CD4-positive, alpha-beta T cell treated with Interleukin-1 beta for 1 hour (primary cell): ENCODE data around the gene NMNAT1.
"Not testable (repeated sequence)": the region's sequence is repeated elsewhere in the genome, so short reads cannot be mapped to it uniquely, and the experiment has no call there.

ENCODE experiments used
- DNase-seq, 2 donors: peaks; one replicate each; pipeline ENCODE4 v3.0.0-alpha.2; 2020 to 2022

NMNAT1 gene

GRCh38 chr1:9922342-9922741, 20.9 kb upstream of the NMNAT1 start:
- no peak for DNase-seq

- no peak for DNase-seq
Observed at GRCh38 chr1:9927259-9927658, 16.0 kb upstream of the NMNAT1 start.

DNA sequence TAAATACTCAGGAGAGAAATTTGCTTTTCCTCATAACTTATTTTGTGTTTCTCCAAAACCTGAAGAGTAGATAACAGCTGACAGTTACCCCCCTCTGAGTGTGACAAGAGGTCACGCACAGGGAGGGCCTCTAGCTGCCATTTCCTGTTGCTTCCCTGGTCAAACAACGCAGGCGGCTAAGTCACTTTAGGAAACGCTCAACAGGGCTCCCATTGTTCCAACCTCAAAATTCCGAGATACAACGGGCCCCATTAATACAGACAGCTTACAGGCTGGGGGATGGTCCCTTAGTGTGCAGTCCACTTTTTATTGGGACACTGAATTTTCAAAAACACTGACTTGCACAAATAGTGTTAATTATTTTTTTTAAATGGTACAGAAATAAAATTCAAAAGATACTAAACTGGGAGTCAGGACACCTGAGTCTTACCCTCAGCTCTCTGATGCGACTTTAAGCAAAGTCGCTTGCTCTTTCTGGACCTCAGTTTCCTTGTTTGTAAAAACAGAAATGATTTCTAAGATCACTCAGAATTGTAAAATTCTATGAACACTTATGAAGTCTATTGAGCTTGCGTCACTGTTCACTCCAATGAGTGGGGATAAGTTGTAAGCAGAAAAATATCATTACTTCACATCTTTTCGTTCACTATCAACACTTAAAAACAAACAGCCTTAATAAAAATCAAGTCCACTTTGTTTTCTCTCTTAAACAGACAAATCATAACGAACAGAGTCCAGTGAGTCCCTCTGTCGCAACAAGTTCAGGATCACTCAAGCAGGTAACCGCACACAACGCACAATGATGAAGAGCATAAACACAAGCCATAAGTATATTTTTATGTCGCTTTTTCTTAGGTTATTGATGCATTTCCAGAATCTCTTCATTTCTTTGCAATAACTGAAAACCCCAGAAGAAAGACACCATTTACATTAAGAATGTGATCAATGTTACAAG, 13.6 kb upstream of the NMNAT1 start:
- no peak for DNase-seq

DNA sequence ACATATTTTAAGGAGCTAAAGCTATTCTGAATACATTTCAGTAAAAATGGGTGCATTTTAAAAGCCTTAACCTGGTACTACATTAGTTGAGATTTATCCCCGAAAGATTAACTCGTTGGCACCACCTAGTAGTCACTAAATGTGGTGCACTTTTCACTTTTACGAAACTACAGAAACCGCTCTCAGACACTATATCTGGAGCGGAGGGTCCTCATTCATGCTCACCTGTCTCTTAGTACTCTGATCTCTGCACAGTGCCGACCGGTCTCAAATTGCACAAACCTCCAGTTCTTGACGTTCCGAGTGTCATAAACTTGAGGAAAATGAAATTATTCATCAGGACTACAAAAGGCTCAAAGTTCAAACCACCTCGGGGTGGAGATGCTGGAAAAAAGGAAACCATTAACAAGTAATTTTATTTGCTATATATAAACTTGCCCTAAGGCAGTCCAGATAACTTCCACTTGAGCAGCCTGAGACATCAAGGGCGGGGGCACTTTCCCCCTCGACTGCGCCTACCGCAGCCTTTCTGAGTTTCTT, 806 bp upstream of the NMNAT1 start:
- peak; percentile 5 to 48 for DNase-seq

GRCh38 chr1:9946315-9946714, 3.0 kb downstream of the NMNAT1 start:
- no peak for DNase-seq

DNA sequence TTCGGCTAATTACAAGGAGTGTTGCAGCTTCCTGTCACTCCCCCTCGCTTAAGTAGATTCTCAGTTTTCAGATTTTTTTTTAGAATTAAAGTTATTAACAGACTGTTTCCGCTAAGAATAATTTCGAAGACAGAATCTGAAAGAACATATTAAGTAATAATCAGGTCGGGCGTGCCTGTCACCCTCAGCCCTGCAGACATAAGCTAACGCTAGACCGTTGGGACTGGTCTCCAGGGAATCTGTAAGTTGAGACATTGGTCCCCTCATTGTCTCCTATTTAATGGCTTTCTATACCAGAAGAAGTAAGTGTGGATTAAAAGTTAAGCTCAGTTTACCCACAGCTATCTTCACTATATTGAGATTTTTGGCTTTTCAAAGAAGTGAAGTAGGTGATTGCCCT, 14.5 kb downstream of the NMNAT1 start:
- no peak for DNase-seq

- DNase-seq, result no peak
Observed at GRCh38 chr1:9960011-9960410, 16.7 kb downstream of the NMNAT1 start.

GRCh38 chr1:9960706-9961562, 17.7 kb downstream of the NMNAT1 start:
- peak in 1 of 2 donors; percentile 43 for DNase-seq

- no peak for DNase-seq
Observed at GRCh38 chr1:9984253-9984652, 41.0 kb downstream of the NMNAT1 start.

DNA sequence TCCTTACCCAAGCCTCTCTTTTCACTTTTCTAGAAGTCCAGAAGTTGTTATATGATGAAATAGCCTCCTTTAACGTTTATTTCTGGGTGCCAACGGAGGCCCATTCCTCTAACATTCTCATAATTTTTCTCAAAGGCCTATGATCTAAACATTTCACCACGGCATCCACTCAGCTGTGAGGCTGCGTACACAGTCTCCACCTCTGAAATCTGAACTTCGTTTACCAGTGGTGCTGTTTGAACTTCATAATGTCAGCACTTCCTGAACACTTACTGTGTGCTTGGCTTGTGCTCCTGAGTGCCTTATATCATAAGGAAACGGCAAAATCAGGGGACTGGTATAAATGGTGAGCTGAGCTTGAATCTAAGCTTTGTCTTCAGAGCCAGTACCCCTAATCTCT, 41.7 kb downstream of the NMNAT1 start:
- no peak for DNase-seq

DNA sequence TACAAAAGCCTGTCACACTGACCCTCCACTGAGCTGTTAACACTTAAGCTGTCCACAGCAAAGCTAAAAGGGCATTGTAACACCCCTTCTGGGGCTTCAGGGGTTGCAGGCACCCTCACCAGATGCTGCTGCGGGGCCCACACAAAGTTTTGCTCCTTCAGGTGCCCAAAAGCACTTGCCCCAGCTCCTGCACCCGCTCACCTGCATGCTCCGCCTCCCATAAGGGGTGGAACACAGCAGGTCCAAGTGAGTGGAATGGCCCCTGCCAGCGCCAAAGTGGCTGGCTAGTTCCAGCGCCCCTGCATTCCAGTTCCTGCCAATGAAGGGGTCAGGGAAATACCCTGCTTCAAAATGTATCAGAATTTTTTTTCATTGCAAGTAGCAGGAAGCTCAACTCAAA, 46.5 kb downstream of the NMNAT1 start:
- DNase-seq, result no peak

- peak in 1 of 2 donors; percentile 23 for DNase-seq
Observed at GRCh38 chr1:9990944-9991343, 47.7 kb downstream of the NMNAT1 start.

- DNase-seq, result no peak
Observed at GRCh38 chr1:9992910-9993309, 49.6 kb downstream of the NMNAT1 start.

- DNase-seq, result no peak
Observed at GRCh38 chr1:9993561-9994075, 50.3 kb downstream of the NMNAT1 start.

GRCh38 chr1:9996624-9997582, 53.6 kb downstream of the NMNAT1 start, which contains the start of gene RBP7:
Gene RBP7, plus strand, starts transcription at chr1:9997228. Its CDS starts 31 bp downstream, at chr1:9997259.
- peak; percentile 0 to 7 for DNase-seq

DNA sequence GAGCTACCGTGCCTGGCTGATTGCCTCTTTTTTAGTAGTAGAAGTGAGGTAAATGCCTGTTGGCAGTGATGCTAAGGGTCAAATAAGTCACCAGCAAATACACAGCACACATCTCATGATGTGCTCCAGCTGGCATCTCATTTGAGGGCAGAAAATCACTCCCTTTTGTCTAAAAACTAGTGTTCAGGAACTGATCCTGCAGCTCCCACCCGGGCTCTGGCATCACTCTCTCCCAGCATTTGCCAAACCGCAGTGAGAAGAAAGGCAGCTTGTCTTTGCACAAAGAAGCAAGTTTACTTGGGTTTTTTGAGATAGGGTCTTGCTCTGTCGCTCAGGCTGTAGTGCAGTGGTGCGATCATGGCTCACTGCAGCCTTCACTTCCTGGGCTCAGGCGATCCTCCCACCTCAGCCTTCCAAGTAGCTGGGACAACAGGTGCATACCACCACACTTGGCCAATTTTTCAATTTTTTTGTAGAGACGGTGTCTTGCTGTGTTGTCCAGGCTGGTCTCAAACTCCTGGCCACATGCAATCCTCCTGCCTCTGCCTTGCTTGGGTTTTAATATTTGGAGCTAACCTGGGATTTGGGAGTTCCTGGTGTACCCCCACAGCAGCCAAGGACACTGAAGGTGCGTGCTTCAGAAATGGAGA, 57.9 kb downstream of the NMNAT1 start:
- DNase-seq, result no peak

DNA sequence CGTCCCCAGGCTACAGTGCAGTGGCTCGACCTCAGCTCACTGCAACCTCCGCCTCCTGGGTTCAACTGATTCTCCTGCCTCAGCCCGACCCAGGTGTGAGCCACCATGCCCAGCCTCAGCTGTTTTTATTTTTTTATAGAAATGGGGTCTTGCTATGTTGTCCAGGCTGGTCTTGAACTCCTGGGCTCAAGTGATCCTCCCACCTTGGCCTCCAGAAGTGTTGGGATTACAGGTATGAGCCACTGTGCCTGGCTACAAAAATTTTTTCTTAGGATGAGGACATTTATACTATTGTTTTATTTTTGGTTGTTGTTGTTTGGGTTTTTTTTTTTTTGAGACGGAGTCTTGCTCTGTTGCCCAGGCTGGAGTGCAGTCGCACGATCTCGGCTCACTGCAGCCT, 62.0 kb downstream of the NMNAT1 start:
- not testable (repeated sequence) for DNase-seq

DNA sequence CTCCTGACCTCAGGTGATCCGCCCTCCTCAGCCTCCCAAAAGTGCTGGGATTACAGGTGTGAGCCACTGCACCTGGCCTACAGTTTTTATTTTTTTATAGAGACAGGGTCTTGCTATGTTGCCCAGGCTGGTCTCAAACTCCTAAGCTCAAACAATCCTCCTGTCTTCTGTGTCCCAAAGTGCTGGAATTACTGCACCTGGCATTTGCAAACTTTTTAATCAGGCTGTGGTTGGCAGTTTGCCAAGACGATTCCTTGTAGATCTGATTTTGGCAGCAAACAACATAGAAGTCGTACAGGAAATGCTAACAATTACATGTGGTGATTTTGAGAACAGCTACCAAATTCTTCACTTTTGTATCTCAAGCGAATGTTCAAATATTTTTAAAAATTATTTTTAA, 63.9 kb downstream of the NMNAT1 start:
- DNase-seq, result no peak

GRCh38 chr1:10014016-10014415, 70.7 kb downstream of the NMNAT1 start:
- no peak for DNase-seq

- DNase-seq, result no peak
Observed at GRCh38 chr1:10019561-10019960, 76.3 kb downstream of the NMNAT1 start.

DNA sequence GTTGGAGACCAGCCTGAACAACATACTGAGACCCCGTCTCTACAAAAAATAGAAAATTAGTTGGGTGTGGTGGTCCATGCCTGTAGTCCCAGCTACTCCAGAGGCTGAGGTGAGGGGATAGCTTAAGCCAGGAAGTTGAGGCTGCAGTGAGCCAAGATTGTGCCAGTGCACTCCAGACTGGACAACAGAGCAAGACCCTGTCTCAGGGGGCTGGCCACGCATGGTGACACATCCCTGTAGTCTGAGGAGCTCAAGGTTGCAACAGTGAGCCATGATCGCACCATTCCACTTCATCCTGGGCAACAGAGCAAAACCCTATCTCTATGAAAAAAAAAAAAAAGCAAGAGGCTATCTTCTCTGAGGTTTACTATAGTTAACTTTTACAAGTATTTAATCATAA, 76.8 kb downstream of the NMNAT1 start:
- no peak for DNase-seq
